Stimulated activated CD8-positive, alpha-beta memory T cell treated with anti-CD3 and anti-CD28 coated beads, Interleukin-12 subunit alpha, Interleukin-12 subunit beta, amount 100 ng/mL, for 24 hours (primary cell): Measurements from ENCODE around the gene MRPL42.
"Not testable (repeated sequence)": the region's sequence is repeated elsewhere in the genome, so short reads cannot be mapped to it uniquely, and the experiment has no call there.

ENCODE experiments used
- DNase-seq: peaks from one replicate; pipeline ENCODE4 v3.0.0-alpha.2; 2020; ENCODE audit errors: extremely low read depth

Gene MRPL42

DNA sequence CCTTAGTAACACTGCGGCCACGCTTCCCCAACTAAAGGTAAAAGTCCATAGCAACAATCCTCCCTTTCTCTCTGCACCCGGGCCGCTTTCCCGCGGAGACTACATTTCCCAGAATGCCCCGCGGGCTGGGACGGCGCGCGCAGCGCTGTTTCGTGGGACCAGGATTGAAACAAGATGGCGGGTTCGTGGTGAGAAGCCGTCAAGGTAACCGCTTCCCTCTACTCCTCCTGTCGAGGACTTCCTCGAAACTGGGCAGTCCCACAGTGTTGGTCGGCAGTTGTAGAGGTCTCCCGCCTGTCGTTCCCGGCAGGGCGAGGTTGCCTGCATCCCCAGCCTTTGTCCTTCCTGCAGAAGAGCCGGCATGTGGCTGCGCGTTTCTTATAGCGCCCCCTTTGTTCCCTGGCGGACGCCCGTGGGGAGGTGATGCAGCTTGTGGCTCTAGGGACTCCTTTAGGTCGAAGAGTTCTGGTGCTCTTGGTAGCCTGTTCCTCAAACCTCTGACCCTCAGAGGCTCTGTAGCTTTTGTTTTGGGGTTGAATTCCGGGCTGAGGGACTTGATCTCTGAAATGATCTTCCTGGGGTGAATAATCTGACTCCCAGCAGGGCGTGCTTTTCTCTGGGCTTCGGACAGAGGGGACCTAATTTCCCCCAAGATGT is at the start of gene MRPL42:
MRPL42 (plus strand) TSS at position 164 of the 657 bp plus-strand sequence. CDS start 1,772 bp downstream, outside the sequence.
- peak; percentile 75 for DNase-seq

DNA sequence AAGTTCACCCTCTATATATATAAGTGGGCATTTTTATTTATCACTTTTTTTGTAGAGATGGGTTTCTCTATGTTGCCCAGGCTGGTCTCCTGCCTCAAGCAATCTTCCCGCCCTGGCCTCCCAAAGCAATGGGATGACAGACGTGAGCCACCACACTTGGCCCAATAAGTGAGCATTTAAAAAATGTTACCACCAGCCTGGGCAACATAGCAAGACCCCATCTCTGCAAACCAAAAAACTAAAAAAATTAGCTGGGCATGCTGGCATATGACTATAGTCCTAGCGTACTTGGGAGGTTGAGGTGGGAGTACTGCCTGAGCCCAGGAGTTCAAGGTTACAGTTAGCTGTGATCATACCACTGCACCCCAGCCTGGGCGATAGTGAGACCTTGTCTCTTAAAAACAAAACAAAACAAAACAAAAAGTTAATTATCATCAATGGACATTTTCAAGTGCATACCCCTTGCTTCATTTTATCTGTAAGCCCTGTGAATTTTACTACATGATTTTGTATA is 49.3 kb upstream of the MRPL42 start:
- DNase-seq, result no peak

- no peak for DNase-seq
Observed at GRCh38 chr12:93419388-93420034, 47.8 kb upstream of the MRPL42 start.

GRCh38 chr12:93422050-93422449 is 45.3 kb upstream of the MRPL42 start:
- DNase-seq, result no peak

GRCh38 chr12:93425736-93426411 is 41.4 kb upstream of the MRPL42 start:
- DNase-seq, result no peak

- no peak for DNase-seq
Observed at GRCh38 chr12:93426412-93426805, 40.9 kb upstream of the MRPL42 start.

DNA sequence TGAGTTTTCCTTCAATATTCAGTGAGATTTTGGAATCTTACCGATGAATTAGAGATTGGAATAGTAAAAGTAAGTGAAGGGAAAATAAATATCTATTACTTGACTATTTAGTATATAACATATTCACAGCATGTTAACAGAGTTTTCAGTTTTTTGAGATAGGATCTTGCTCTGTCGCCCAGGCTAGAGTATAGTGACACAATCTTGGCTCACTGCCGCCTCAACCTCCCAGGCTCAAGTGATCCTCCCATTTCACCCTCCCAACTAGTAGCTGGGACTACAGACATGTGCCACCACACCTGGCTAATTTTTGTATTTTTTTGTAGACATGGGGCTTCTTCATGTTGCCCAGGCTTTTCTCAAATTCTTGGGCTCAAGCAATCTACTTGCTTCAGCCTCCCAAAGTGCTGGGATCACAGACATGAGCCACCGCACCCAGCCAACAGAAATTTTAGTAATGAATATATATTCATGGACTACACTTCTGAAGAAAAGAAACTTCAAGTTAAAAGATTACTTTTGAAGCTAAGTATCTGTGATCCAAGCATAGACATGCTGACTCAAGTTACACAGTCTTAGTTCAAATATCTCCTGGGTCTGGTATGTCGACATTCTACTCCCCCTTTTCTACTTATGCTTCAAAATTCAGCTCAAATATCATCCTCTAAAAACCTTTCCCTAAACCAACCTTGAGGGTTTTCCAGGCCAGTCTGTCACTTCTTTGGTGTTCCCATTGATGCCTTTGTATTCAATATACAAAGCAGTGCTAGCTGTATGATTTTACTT is 39.3 kb upstream of the MRPL42 start:
- DNase-seq, result no peak

- no peak for DNase-seq
Observed at GRCh38 chr12:93429448-93429847, 37.9 kb upstream of the MRPL42 start.

DNA sequence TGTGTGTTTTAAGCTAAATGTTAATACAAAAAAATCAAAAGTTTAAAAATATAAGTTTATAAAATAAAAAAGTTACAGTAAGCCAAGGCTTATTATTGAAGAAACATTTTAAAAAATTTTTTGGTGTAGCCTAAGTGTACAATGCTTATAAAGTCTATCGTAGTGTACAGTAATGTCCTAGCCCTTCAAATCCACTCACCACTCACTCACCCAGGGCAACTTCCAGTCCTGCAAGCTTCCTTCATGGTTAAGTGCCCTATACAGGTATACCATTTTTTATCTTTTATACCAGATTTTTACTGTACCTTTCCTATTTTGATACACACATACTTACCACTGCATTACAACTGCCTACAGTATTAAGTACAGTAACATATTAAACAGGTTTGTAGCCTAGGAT is 37.5 kb upstream of the MRPL42 start:
- no peak for DNase-seq

DNA sequence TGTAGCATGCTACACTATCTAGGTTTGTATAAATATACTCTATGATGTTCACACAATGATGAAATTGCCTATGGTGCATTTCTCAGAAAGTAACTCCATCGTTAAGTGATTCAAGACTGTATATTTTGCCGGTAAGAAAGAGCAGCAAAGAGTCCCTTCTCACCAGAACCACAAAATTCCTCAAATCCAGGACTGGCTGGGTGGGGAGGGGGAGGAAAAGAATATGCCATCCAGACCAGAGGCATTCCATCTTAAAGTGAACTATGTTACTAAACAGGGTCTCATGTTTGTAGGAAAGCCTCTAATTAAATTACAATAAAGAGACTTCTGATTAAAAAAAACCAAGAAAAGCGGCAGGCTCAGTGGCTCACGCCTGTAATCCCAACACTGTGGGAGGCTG is 37.0 kb upstream of the MRPL42 start:
- DNase-seq, result no peak

DNA sequence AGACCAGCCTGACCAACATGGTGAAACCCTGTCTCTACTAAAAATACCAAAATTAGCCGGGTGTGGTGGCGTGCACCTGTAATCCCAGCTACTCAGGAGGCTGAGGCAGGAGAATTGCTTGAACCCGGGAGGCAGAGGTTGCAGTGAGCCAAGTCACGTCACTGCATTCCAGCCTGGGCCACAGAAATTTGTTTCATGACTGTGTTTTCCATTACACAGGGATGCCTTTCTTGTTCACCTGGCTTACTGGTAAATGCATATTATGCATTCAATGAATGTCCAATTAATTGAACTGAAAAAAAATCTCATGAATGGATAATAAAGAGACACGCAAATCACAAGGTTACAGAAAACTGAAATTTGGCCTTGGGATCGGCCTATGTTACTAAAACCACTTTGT is 35.3 kb upstream of the MRPL42 start:
- not testable (repeated sequence) for DNase-seq

GRCh38 chr12:93434256-93434865 is 33.0 kb upstream of the MRPL42 start:
- DNase-seq, result no peak

GRCh38 chr12:93438266-93439050 is 28.9 kb upstream of the MRPL42 start:
- no peak for DNase-seq

GRCh38 chr12:93440043-93440835 is 27.1 kb upstream of the MRPL42 start:
- DNase-seq, result no peak

DNA sequence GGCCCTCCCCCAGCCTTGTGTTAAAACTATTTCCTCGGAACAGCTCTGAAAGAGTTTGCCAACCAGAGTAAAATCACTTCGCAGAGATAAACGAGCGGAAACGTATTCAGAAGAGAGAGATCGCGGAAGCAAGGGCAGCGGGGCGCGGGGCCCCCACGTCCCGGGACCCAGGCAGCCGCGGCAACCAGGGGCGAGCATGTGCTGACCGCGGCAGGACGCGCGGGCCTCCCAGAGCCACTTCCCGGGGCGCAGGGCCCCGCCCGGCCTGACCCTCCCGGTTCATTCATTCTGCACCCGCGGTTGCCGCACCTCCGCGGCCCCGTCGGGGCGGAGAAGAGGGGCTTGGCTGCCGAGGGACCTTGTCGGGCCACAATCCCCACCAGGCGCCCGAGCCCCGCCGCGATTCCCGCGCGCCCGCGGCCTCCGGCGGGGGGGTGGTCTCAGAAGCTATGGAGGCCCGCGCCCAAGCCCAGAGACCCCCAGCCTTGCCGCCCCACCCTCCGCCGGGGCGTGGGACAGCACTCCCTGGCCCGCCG is 26.2 kb upstream of the MRPL42 start:
- no peak for DNase-seq

GRCh38 chr12:93441617-93442410 is 25.5 kb upstream of the MRPL42 start, which contains the start of gene UBE2N:
TSS of gene UBE2N (minus strand) at chr12:93441947. CDS start at chr12:93441884, 63 bp downstream.
- peak; percentile 95 for DNase-seq

- no peak for DNase-seq
Observed at GRCh38 chr12:93442411-93443340, 24.6 kb upstream of the MRPL42 start.

- no peak for DNase-seq
Observed at GRCh38 chr12:93443576-93443975, 23.7 kb upstream of the MRPL42 start.
